ENCODE data around the gene TMEM243.

Gene TMEM243

GRCh38 chr7:87152897-87153641 is 66.5 kb downstream of the TMEM243 start:
- Histone ChIP-seq H3K9me3 (ENCODE audit: control insufficient read depth, low read length) (no peaks in the 10 kb centered on the region), H3K36me3 (ENCODE audit: control insufficient read depth, insufficient read depth, low read length) (no peaks in the 10 kb centered on the region), H3K27me3 (ENCODE audit: control insufficient read depth, insufficient read depth, low read length) (no peaks in the 10 kb centered on the region), H3K9ac (ENCODE audit: low read length) (peak overlapping the region; percentile 97), H3K4me3 (ENCODE audit: low read length) (peak overlapping the region; percentile 92), H3K4me1 (ENCODE audit: control insufficient read depth, insufficient read depth, low read length) (peaks cover 6% of the 10 kb centered on the region)

DNA sequence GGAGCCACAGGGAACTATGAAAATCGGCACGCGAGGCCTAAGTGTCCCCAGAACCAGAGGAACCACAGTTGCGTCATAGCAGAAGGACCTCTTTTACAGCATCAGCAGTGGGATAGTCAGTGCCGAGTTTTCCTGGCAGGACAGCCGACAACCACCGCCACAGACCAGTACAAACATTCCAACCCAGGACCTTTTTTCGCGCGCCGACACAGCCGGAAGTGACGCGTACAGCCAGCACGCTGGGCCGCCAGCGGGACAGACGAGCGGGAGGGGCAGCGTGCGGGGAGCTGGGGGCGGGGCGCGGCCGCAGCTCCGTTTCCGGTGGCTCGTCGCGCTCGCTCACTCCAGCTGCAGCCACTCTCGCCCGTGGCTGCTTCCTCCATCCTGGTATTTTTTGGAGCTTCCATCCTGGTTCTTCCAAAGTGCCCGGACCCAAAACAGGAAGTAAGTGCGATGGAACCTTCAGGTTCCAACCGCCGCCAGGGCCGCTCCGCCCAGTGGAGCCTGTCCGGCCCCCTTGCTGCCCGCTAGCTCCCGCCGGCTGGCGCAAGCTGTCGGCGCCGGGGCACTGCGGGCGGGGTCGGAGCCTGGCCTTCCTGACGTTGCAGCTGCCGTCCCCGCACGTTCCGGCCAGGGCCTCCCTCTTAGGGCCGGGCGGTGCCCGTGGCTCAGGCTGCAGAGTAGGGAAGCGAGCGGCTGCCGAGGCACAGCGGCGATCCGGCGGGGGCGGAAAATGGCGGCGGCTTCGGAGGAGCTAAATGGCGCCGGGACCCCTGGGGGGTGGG is 67.2 kb downstream of the TMEM243 start, which contains the start of gene DMTF1:
TSS of gene DMTF1 (plus strand) at position 342 of the 785 bp plus-strand sequence. CDS start 12,489 bp downstream, outside the sequence.
- Histone ChIP-seq H3K9me3 (ENCODE audit: control insufficient read depth, low read length) (no peaks in the 10 kb centered on the region), H3K4me3 (ENCODE audit: low read length) (peak within 1 kb of the TSS; percentile 92), H3K9ac (ENCODE audit: low read length) (peak within 1 kb of the TSS; percentile 97), H3K36me3 (ENCODE audit: control insufficient read depth, insufficient read depth, low read length) (no peaks in the 10 kb centered on the region), H3K4me1 (ENCODE audit: control insufficient read depth, insufficient read depth, low read length) (peaks cover 6% of the 10 kb centered on the region), H3K27me3 (ENCODE audit: control insufficient read depth, insufficient read depth, low read length) (no peaks in the 10 kb centered on the region)

- Histone ChIP-seq H3K4me3 (ENCODE audit: low read length) (peak overlapping the region; percentile 81), H3K9ac (ENCODE audit: low read length) (peak overlapping the region; percentile 97), H3K9me3 (ENCODE audit: control insufficient read depth, low read length) (no peaks in the 10 kb centered on the region), H3K27me3 (ENCODE audit: control insufficient read depth, insufficient read depth, low read length) (no peaks in the 10 kb centered on the region), H3K36me3 (ENCODE audit: control insufficient read depth, insufficient read depth, low read length) (no peaks in the 10 kb centered on the region), H3K4me1 (ENCODE audit: control insufficient read depth, insufficient read depth, low read length) (peaks cover 6% of the 10 kb centered on the region)
Measured at GRCh38 chr7:87151729-87152111, 67.8 kb downstream of the TMEM243 start.

GRCh38 chr7:87151002-87151728 is 68.4 kb downstream of the TMEM243 start:
- peaks cover 6% of the 10 kb centered on the region for H3K4me1 ChIP-seq (ENCODE audit: control insufficient read depth, insufficient read depth, low read length)

GRCh38 chr7:87148332-87148955 is 71.1 kb downstream of the TMEM243 start:
- Histone ChIP-seq H3K9ac (ENCODE audit: low read length) (no peak overlapping the region), H3K4me3 (ENCODE audit: low read length) (no peak overlapping the region), H3K9me3 (ENCODE audit: control insufficient read depth, low read length) (no peaks in the 10 kb centered on the region), H3K36me3 (ENCODE audit: control insufficient read depth, insufficient read depth, low read length) (no peaks in the 10 kb centered on the region), H3K4me1 (ENCODE audit: control insufficient read depth, insufficient read depth, low read length) (no peaks in the 10 kb centered on the region), H3K27me3 (ENCODE audit: control insufficient read depth, insufficient read depth, low read length) (no peaks in the 10 kb centered on the region)

More at GRCh38 chr7:87151002-87151728, 68.4 kb downstream of the TMEM243 start:
- Histone ChIP-seq H3K9ac (ENCODE audit: low read length) (peak overlapping the region; percentile 97), H3K27me3 (ENCODE audit: control insufficient read depth, insufficient read depth, low read length) (no peaks in the 10 kb centered on the region), H3K9me3 (ENCODE audit: control insufficient read depth, low read length) (no peaks in the 10 kb centered on the region), H3K4me3 (ENCODE audit: low read length) (peak overlapping the region; percentile 81), H3K36me3 (ENCODE audit: control insufficient read depth, insufficient read depth, low read length) (no peaks in the 10 kb centered on the region)

DNA sequence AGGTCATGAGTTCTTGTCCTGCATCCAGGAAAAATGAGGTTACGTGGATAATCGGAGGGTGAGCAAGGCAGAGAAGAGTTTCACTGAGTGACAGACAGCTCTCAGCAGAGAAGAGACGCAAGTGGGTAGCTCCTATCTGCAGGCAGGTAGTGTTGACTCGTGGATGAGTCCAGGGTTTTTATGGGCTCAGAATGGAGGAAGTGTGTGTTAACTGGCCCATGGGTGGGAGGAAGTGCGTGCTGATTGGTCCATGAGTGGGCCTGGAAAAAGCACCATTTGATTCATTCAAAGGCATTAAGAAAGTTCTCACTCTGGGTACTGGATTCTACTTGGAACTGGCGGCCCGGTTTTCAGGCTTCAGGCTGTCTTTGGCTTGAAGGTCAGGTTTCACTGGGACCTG is 72.0 kb downstream of the TMEM243 start:
- H3K36me3 ChIP-seq (ENCODE audit: control insufficient read depth, insufficient read depth, low read length) = no peaks in the 10 kb centered on the region
- no peaks in the 10 kb centered on the region for H3K9me3 ChIP-seq (ENCODE audit: control insufficient read depth, low read length)
- H3K4me1 ChIP-seq (ENCODE audit: control insufficient read depth, insufficient read depth, low read length) = no peaks in the 10 kb centered on the region
- no peaks in the 10 kb centered on the region for H3K27me3 ChIP-seq (ENCODE audit: control insufficient read depth, insufficient read depth, low read length)
- no peak overlapping the region for H3K4me3 ChIP-seq (ENCODE audit: low read length)
- H3K9ac ChIP-seq (ENCODE audit: low read length) = no peak overlapping the region

GRCh38 chr7:87146740-87147386 is 72.7 kb downstream of the TMEM243 start:
- Histone ChIP-seq H3K9ac (ENCODE audit: low read length) (no peak overlapping the region), H3K4me1 (ENCODE audit: control insufficient read depth, insufficient read depth, low read length) (no peaks in the 10 kb centered on the region), H3K27me3 (ENCODE audit: control insufficient read depth, insufficient read depth, low read length) (no peaks in the 10 kb centered on the region), H3K9me3 (ENCODE audit: control insufficient read depth, low read length) (no peaks in the 10 kb centered on the region), H3K36me3 (ENCODE audit: control insufficient read depth, insufficient read depth, low read length) (no peaks in the 10 kb centered on the region), H3K4me3 (ENCODE audit: low read length) (no peak overlapping the region)

All from mucosa of stomach (tissue), 1 donor.